Fibroblast of the aortic adventitia (primary cell): ENCODE measurements around the gene OR8G1. TPM values are rescaled to one million over a fixed set of nuclear protein-coding genes. Genes with fewer than 3 reads are reported as not detected.

Experiments
- DNase-seq: peaks from one replicate; pipeline ENCODE4 v3.0.0-alpha.2; 2010; ENCODE audit warnings: low read depth
- H3K4me3 ChIP-seq: 2 replicates; pipeline ENCODE4 v1.5.1; 2011; ENCODE audit warnings: low read depth, mild to moderate bottlenecking, control low read depth, low read length, moderate library complexity
- total RNA-seq: library from RNA; depleted of rRNA; stranded (reverse); fragments of >200 nt; gene quantifications from 2 replicates; pipeline ENCODE4 v1.2.3, GENCODE V29; 2012; ENCODE audit warnings: low replicate concordance
- TF ChIP-seq, protein P1 (sequence below): IDR thresholded peaks from 2 replicates; pipeline ENCODE4 v1.5.1; 2011; ENCODE audit warnings: mild to moderate bottlenecking, low read length, control low read depth, inconsistent platforms; ENCODE audit not compliant: insufficient read depth

Gene OR8G1, protein sequence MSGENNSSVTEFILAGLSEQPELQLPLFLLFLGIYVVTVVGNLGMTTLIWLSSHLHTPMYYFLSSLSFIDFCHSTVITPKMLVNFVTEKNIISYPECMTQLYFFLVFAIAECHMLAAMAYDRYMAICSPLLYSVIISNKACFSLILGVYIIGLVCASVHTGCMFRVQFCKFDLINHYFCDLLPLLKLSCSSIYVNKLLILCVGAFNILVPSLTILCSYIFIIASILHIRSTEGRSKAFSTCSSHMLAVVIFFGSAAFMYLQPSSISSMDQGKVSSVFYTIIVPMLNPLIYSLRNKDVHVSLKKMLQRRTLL
- not detected in 2 replicates for total RNA-seq

DNA sequence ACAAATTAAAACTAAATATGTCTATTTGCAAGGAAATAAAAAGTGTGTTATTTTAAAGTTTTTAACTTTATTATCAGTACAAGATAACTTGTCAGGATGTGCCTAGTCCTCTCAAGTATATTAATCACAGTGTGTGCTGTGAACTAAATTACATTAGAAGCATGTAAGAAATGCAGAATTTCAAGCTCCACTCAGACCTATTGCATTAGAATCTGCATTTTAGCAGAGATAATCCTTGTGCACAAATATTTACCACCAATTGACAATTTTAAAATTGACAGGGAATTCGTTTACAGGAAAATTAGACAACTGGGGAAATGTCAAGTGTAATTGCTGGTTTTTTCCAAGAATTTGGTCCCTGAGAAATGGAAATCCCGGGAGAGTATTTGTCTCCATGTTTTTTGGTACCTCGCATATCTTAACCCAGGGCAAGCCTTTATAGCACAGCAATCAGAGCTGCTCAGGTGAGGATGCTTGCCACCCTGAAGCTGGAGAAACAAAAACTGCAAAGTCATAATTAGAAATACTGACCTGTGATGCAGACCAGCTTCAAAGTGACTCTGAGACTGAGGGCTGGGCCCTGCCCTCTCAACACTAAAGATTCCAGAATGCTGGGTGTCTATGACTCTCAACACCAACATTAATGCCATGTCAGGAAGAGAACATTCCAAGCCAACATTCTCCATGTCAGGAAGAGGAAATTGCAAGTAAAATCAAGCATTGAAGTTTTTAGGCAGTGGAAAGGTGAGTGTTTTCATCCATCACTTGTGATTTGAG is at the start of gene OR8G1:
Gene OR8G1, plus strand, starts transcription at position 475 of the 777 bp plus-strand sequence. CDS start 8,581 bp downstream, outside the sequence.
- TF ChIP-seq, protein P1, sequence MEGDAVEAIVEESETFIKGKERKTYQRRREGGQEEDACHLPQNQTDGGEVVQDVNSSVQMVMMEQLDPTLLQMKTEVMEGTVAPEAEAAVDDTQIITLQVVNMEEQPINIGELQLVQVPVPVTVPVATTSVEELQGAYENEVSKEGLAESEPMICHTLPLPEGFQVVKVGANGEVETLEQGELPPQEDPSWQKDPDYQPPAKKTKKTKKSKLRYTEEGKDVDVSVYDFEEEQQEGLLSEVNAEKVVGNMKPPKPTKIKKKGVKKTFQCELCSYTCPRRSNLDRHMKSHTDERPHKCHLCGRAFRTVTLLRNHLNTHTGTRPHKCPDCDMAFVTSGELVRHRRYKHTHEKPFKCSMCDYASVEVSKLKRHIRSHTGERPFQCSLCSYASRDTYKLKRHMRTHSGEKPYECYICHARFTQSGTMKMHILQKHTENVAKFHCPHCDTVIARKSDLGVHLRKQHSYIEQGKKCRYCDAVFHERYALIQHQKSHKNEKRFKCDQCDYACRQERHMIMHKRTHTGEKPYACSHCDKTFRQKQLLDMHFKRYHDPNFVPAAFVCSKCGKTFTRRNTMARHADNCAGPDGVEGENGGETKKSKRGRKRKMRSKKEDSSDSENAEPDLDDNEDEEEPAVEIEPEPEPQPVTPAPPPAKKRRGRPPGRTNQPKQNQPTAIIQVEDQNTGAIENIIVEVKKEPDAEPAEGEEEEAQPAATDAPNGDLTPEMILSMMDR: no peak
- no peak for DNase-seq
- H3K4me3 ChIP-seq: no peak within 1 kb of the TSS

DNA sequence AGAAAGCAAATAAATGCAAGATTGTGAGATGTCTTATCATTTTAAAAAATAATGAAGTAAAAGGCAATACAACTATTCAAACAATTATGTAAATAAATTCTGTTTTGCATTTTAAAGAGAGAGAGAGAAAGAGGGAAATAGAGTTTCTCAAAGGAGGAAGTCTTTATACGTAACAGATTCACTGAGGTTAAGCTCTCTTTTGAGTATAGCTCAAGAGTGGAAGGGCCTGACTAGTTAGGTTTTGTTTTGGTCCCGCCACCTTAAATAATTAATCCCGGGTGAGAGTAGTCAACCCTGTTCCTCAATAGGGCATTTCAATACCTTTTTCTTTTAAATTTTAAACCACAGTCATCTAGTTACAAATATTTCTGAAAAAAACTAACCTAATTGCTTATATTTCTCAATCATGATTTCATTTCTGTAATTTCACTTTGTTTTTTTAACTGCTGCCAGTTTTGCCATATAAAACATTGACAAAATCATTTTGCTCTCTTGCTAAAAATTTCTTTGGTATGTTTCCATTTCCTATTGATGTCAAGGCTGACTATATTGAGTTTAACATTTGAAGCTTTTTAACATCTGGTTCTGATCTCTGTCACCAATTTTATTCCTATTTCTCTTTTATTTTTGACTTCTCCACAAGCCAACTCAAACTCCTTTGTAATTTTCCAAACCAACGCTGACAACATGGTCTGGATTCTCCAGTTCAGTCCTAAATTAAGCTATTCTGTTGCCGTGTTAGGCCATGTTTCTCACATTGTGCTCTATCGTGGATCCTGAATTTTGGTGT is 47.5 kb upstream of the OR8G1 start:
- TF ChIP-seq, protein P1: no peak
- H3K4me3 ChIP-seq: no peak overlapping the region
- DNase-seq: peak; percentile 3

GRCh38 chr11:124194293-124195188 is 46.4 kb upstream of the OR8G1 start:
- H3K4me3 ChIP-seq: no peak overlapping the region
- peak; percentile 52 for DNase-seq
- TF ChIP-seq, protein P1: no peak

DNA sequence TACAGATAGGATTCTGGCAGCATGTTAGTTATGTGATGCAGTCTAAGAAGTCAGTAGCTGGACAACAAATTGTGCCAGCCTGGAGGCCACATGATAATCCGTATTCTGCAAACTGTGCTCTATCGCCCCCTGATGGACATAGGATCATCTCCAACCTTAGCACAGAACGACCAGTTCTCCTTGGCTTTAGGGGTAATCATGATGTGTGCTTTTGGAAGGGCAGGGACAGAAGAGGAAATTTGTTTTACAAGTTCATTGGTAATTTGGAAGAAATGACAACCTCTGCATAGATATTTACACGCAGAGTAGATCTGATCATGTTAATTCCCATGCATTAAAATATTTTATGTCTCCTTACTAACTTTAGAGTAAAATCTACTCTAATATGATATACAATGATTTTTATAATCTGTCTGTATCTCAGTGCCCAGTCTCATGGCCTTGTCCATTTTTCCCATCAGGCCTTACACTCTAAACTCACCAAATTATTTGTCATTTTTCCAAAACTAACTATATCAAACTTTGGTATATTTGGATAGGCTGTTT is 45.6 kb upstream of the OR8G1 start:
- DNase-seq: peak; percentile 77
- TF ChIP-seq, protein P1: peak; percentile 83
- no peak overlapping the region for H3K4me3 ChIP-seq

- no peak overlapping the region for H3K4me3 ChIP-seq
- no peak for DNase-seq
- TF ChIP-seq, protein P1: no peak
These were observed 42.9 kb upstream of the OR8G1 start for GRCh38 chr11:124197999-124198398.

- no peak for DNase-seq
- TF ChIP-seq, protein P1: no peak
- H3K4me3 ChIP-seq: no peak overlapping the region
These were observed 42.0 kb upstream of the OR8G1 start for GRCh38 chr11:124198897-124199296.
